Measurements from ENCODE around the gene PIP5K1B.

PIP5K1B gene

DNA sequence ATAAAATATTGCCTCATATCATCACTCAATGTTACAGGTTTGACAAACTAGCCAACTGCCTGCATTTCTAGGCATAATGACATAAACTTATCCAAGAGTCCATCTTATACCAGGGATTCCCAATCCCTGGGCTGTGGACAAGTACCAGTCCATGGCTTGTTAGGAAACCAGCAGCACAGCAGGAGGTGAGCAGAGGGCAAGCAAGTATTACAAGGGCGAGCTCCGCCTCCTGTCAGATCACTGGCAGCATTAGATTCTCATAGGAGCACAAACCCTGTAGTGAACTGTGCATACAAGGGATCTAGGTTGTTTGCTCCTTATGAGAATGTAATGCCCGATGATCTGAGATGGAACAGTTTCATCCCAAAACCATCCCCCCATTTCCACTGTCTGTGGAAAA, 164.0 kb downstream of the PIP5K1B start:
- DNase-seq: no peak

DNA sequence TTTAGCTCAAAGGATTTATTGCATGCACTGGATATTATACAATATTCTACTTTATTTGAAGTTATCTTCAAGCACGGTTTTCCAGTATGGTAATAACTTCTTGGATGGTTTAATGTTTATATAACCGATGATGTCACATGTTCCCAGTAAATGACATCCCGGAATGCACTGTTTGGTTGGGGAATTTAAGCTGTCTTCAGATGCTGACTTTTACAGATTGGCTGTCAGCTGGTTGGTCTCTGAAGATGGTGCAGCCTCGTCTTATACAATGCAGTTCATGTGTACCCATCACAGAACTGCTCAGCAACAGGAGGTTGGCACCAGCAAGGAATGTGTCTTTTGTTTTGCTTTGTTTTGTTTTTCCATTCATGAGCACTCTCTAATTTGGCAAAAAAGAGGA, 165.0 kb downstream of the PIP5K1B start:
- no peak for DNase-seq

DNA sequence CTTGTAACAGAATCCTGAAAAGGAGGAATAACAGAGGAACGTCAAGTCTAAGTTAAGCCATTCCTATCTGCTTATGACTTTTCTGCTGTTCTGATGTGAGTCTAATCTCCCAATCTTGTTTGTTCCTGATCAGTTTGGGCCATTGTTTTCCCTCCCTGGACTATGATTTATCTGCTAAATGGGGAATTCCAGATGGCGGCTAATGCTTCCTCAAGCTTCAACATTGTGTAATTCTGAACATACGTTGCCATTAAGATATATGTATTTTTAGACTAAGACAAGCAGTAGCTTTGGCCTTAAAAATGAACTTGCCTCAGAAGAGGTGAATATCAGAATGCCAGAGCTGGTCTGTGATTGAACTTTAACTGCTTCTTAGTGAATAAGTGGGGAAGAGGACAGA, 166.2 kb downstream of the PIP5K1B start:
- DNase-seq: no peak

DNA sequence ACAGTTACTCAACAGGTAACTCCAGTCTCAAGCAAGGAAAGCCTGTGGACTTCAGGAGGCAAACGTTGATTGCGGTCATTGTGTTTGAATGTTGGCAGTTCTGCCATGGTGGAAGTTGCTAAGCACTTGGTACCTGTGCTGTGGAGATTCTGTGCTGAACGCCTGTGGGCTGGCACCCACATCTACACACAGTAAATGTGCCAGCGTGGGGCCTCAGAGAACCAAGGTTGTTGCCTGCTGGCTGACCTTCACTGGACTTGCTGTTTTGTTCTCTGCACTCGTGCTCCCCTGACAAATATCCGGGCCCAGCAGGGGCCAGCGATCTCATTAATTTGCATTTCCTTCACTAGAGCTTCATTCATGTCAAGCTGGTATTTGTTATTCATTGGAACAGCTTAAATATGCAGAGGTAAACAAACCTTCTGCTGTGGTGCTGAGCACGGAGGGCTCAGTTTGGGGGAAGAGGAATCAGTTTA, 167.0 kb downstream of the PIP5K1B start:
- no peak for DNase-seq

DNA sequence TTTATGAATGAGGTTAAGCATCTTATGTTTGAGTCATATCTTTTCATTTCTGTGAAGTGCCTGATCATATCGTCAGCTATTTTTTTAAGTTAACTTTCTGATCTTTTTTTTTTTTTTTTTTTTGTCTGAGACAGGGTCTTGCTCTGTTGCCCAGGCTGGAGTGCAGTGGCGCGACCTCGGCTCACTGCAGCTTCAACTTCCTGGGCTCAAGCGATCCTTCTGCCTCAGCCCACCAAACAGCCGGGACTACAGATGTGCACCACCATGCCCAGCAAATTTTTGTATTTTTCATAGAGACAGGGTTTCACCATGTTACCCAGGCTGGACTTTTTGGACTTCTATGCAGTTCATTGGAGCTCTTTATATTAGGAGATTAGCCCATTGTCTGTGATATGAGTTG, 168.1 kb downstream of the PIP5K1B start:
- DNase-seq: no peak

DNA sequence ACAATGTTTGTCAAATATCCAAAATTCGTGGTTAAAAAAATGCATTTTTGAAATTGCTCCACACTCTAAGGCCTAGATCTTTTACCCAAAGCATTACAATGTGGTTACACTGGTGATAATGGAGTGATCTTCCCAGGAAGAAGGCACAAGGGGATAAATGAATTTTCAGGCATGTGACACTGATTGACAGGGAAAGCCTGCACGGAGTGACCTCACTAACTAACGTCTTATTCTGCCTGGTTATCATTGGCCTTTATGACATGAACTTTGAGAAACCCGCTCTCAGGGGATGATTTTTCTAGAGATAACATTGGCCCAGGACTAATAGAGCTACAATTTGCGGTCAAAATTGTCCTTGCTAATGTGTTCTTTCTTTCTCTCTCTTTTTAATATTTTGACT, 171.2 kb downstream of the PIP5K1B start:
- no peak for DNase-seq

DNA sequence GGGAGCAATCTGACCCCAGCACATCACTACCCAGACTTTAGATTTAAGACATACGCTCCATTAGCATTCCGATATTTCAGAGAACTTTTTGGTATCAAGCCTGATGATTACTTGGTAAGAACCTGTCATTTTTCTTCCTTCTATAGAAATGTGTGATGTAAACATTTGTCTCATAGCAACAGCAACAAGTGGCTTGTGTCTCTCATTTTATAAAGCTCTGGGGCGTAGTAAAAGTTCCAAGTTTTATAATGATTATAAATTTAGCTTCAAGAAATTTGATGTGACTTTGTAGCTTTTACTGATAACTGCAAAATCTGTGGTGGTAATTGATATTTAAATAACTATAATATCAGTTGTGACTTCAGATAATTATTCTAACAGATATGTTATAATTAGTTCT, 171.6 kb downstream of the PIP5K1B start:
- no peak for DNase-seq

DNA sequence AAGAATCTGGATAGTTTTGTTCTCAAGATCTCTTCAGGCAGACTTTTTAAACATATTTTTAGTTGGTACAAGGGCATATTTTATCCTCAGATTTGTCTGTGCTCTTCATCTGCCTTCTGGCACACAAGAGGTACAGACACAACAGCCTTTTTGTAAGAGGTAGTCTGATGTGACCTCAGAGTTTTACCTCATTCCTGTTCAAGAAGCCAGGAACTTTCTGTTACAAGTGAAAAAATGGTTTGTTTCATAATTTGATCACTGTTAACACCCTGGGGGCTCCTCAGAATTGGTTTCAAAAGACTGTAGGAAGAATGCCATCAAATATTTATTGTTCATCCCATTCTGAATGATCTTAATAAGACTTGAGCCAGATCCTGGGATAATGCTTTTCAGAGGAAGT, 172.2 kb downstream of the PIP5K1B start:
- DNase-seq: no peak

DNA sequence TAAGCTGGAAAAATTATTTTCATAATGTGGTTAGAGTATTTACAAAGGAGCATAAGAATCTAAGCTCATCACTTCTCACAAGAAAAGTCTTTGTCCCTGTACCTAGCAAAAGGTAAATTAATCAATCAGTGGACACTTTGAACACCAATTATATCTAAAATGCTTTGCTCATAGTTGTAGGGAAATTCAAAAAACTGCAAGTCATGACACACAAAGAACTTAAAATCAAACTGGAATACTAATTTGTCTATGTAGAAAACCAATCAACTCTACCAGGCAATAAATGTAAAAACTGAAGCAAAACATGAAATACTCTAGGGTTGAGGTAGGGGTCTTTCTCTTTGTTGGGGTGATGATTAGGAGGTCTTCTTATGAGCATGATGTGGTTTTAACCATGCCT, 173.4 kb downstream of the PIP5K1B start:
- DNase-seq: no peak

DNA sequence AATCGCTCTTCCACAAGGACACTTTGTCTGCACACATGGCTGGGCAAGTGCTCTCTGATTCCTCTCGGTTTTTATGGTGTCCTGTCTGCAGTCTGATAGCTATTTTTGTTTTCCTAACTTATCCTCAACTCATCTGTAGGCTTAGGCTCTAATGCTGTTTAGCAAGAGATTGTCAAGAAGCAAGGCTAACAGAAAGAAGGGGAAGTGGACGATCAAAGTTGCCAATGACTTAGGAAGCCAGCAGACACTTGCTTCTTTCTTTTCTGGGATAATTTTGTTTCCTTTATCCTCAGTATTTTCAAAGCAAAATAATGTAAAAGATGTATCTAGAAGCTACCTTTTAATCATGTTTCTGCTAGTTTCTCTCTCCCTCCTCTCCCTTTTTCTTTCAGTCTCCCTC, 178.2 kb downstream of the PIP5K1B start:
- no peak for DNase-seq

DNA sequence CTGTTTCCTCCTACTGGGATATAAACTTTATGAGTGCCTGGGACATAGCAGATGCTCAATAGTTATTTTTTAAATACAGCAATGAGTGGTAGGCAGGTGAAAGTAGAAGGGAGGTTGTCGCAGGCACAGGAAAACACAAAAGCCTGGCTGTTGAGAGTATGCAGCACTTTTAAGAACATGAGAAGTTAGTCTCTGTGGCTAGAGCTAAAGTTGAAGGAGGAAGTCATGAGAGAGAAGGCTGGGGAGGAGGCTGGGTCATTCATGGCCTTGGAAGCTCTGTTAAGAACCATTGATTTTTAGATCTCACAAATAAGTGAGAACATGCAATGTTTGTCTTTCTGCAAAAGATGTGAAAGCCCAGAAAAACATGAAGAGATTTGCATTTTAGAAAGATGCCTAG, 182.2 kb downstream of the PIP5K1B start:
- DNase-seq: no peak

DNA sequence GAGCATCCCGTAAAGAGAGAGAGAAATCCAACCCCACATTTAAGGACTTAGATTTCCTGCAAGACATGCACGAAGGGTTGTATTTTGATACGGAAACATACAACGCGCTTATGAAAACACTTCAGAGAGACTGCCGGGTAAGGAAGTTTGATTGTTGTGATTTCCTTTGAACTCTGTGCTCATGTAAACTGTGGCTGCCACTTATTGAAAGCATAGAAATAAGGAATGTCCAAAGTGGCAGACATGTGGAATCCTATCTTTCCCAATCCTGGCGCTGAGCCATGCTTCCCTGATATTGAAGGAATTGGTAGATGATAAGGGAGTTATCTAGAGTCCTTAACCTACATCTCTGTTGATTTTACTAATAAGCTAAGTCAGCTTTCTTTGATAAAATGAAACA, 189.5 kb downstream of the PIP5K1B start:
- DNase-seq: no peak

DNA sequence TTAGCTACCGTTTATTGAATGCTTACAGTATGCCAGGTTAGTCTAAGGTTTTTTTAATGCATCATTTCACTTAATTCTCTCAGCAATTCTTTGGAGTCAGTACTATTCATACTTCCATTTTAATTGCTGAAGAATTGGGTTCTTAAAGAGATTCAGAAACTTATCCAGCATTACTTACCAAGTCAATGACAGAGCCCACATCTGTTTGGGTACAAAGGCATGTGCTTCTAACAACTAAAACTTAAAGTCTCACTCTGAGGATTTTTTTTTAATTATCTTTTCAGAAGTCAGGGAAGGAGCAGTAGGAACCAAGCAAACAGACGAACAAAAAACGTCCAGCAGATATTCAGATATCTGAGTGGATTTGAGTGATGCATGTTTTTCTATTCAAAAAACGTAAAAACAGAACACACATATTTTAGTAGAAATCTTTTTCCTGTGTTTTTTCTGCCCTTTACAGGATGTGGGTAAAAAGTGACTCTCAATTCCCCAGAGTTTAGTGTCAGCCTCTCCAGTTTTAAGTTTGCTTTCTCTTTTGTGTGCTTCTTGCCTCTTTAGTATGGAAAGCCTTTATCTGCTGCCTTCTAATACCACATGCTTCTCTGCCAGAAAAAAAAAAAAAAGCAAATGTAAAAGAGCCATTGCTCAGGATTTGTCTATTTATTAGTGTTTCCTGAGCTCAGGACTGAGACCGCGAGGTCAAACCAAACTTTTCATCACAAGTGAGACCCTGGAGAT, 190.9 kb downstream of the PIP5K1B start:
- no peak for DNase-seq

DNA sequence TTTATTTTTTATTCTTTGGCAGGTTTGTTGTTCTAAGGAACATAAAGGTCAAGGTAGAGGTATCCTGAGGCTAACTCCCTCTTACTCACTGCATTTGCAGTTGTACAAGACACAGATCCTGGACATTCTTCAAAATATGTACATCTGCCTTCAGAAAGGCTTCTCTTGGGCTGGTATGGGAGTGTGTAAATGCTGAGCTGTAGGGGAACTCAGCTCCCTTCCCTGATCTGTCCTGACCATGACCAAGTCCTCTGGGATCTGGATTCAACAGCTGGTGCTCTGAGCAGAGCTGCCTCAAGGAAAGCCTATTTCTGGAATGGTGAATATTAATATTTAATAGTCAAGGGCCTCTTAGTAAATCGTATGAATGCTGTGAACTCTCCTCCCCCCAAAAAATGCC, 191.4 kb downstream of the PIP5K1B start:
- DNase-seq: no peak

DNA sequence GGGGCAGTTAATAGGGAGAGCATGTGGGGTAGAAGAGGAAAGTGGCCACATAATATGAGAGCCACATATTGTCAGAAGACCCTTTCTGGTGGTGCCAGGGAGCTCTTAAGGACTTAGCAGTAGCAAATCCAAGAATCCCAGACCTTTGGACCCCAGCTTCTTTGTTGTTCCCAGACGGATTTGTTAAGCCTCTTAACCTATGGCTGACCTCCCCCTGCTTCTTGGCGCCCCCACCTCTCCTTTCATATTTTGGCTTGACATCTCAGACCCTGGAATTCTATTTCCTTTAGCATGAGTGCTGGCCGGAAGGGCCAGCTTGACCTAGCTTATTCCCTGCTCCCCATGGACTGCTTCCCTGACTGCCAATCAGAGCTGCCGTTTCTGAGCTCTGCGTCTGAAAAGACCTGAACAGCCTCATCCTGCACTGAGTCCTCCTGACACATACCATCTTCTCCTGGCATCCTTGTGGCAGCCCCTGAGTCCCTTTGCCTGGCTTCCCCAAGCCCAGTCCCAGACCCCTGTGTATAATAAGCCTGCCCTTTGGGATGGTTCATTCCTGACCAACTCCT, 192.6 kb downstream of the PIP5K1B start:
- no peak for DNase-seq

DNA sequence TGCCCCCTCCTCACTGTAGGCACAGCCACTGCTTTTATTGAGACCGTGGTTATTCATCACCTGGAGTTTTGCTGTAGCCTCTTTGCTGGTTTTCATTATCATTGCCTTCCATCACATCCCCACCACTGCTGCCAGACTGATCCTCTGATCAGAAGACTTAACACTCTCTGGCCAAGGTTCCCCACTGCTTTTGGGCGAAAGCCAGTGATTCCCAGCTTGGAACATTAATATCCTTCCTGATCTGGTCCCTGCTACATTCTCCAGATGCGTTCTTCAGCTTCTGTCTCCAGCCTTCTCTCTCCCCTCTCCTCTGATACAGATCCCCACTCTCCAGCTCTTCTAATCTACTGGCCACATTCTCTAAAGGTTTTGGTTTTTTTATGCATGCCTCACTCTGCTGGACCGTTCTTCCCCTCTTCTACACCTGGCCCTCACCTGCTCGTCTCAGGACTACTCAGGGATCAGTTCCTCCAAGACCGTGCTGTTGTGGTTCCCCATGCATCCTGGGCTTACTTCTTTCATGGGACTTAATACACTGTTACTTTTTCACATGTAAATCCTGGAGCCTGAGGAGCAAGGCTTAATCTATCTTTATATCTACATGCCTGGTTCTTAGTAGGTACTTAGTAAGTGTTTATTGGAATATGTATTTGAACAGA, 193.9 kb downstream of the PIP5K1B start:
- DNase-seq: no peak

DNA sequence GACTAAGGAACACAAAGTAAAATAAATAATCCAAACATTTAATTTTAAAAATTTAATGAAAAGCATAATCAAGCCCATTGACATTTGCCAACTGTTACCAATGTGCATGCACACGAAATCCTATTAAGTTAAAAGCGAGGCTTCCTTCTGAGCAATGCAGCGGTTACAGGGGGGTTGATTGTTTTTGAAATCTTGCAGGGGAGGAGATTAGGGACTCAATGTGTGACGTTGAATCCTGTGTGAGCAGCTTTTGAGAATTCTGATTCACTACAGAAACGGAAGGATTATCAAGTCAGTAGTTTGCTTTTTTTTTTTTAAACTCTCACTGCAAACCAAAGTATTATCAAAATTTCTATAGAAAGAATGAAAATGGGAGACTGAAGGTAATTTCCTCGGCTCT, 199.4 kb downstream of the PIP5K1B start:
- no peak for DNase-seq

DNA sequence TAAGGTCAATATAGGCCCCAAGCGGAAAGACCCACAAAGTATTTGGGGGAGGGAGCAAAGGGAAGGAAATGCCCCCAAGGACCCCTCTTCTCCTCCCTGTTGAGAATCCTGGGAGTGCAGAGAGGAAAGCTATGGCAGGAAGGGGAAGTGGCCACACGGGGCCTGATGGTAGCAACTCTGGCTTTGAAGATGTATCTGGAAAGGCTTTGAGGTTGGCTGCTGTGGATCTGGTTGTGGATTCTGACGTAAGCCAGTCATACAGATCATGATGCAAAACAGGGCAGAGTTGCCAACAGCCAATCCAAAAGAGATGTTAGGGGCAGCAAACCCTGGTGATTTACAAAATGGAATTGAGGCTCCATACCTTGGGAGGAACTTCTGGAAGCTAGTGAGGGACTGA, 200.1 kb downstream of the PIP5K1B start:
- DNase-seq: no peak

DNA sequence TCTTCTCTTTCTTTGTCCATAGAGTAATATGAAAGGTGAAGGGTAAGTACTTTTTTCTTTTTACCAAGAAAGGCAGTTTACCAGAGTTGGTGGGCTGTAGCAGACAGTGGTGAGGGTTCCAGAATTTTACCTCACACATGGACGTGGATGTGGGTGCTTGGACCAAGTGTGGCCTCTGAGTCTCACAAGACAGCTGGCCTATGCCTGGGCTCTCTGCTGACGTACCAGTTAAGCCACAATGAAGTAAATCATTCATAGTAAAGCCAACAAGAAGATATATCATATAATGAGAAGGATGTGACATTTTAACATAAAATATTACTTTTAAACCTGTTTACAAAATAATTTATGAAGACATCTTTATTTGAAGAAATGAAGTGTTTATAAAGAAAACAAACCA, 202.9 kb downstream of the PIP5K1B start:
- DNase-seq: no peak

DNA sequence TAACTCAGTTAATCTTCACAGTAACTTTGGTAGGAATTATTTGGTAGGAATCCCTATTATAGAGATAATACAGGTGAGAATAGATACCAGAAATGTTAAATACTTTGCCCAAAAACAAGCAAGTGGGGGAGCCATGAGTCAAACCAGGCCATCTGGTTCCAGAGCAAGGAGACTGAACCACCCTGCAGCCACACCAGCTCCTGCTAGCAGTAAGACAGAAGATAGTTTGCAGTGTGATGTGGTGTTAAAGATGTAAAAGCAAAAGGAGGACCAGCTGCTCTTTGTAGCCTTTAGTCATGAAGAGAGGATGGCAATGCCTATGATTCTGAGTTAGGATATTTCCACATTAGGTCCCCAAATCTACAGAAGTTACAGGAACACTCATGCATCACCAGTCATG, 207.5 kb downstream of the PIP5K1B start:
- DNase-seq: no peak

DNA sequence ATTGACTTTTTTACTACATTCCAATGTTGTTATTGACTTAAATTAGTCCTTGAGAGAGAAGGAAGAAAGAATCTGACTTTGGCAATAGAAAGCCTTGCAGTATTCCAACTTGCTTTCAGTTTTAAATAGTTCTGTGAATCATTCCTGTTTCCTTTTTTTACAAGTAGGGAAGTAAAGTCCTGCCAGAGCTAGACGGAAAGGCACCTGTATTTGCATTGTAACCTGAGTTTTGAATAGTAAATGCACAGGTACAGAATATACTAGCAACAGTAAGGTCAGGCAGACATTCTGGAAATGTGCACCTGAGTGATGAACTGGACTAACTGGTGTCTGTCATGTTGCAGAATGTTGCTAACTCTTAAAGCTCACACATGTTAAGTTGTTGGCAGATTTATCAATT, 208.0 kb downstream of the PIP5K1B start:
- no peak for DNase-seq

DNA sequence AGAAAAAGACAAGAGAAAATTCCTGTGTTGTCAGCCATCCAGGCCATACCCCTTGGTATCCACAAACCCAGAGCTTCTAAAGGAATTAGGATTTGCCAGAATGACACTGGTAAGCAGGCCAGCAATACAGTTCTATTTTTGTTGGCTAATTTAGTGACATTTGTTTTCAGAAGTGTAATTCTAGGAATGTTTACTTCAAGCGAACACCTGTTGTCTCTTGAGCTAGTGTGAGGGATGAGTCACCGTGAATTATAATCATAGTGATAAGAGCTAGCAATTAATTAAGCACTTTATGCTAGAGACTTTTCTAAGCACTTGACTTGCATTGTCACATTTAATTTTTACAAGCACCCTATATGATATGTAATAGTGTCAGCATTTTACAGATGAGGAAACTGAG, 209.7 kb downstream of the PIP5K1B start:
- no peak for DNase-seq

DNA sequence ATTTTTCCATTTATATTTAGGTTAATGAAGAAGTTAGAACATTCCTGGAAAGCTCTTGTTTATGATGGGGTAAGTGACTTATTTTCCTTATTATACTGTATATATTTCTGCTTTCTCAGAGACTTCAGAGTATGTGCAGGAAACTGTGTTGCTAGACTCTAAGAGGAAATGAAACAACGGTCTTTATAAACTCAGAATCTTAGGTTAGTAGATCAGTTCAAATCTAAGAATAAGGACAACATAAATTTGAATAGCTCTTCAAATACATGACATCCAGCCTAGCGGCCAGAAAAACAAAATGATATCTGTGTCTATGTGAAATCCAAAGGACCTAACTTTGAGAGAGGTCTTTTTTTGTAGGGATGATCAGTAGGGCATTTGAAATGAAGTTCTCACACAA, 214.6 kb downstream of the PIP5K1B start:
- no peak for DNase-seq

DNA sequence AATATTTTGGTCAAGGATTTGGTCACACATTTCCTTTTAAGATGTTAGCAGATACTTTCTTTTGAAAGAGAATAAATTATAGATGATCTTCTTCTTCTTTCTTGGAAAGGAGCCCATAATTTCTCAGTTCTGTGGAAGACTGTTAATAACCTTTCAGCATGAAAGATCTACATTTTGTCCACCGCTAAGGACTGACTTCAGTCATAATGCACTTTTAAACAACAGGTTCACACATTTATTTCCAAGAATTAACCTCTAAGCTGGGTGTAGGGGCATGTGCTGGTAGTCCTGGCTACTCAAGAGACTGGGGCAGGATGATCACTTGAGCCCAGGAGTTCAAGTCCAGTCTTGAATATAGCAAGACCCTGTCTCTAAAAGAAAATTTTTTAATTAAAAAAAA, 215.9 kb downstream of the PIP5K1B start:
- DNase-seq: no peak

DNA sequence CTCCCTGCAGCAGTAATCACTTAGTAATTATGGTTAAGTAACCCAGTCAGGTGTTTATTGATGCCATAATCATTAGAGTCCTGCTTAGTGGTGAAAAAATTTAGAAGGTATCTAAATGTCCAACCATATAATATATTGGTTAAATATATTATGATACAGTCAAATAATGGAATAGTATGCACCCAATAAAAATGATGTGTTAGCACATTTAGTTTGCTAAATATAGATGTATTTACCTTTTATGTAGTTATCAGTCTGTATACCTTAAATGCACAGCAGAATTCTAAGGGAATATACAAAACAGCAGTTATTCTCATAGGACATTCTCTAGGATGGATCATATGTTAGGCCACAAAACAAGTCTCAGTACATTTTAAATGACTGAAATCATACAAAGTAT, 218.4 kb downstream of the PIP5K1B start:
- no peak for DNase-seq

Measured in CD4-positive, alpha-beta T cell treated with Interleukin-15 for 1 hour (primary cell).